Mucosa of stomach (tissue), 1 donor: Measurements from ENCODE around the gene TNS2.

Experiments used
- H3K27me3 ChIP-seq: one replicate; pipeline ENCODE4 v1.7.0; 2013; ENCODE audit warnings: mild to moderate bottlenecking, low read length; ENCODE audit not compliant: control insufficient read depth, insufficient read depth
- H3K36me3 ChIP-seq: one replicate; pipeline ENCODE4 v1.7.0; 2013; ENCODE audit warnings: low read length; ENCODE audit not compliant: control insufficient read depth, insufficient read depth
- H3K4me1 ChIP-seq: one replicate; pipeline ENCODE4 v1.7.0; 2013; ENCODE audit warnings: mild to moderate bottlenecking, low read length; ENCODE audit not compliant: control insufficient read depth, insufficient read depth
- H3K4me3 ChIP-seq: one replicate; pipeline ENCODE4 v1.7.0; 2013; ENCODE audit warnings: low read length
- H3K9ac ChIP-seq: one replicate; pipeline ENCODE4 v1.7.0; 2013; ENCODE audit warnings: mild to moderate bottlenecking, low read length, moderate library complexity
- H3K9me3 ChIP-seq: one replicate; pipeline ENCODE4 v1.7.0; 2013; ENCODE audit warnings: mild to moderate bottlenecking, low read length, moderate library complexity; ENCODE audit not compliant: control insufficient read depth
- donor health status: Pancreatic carcinoma.

TNS2 gene

DNA sequence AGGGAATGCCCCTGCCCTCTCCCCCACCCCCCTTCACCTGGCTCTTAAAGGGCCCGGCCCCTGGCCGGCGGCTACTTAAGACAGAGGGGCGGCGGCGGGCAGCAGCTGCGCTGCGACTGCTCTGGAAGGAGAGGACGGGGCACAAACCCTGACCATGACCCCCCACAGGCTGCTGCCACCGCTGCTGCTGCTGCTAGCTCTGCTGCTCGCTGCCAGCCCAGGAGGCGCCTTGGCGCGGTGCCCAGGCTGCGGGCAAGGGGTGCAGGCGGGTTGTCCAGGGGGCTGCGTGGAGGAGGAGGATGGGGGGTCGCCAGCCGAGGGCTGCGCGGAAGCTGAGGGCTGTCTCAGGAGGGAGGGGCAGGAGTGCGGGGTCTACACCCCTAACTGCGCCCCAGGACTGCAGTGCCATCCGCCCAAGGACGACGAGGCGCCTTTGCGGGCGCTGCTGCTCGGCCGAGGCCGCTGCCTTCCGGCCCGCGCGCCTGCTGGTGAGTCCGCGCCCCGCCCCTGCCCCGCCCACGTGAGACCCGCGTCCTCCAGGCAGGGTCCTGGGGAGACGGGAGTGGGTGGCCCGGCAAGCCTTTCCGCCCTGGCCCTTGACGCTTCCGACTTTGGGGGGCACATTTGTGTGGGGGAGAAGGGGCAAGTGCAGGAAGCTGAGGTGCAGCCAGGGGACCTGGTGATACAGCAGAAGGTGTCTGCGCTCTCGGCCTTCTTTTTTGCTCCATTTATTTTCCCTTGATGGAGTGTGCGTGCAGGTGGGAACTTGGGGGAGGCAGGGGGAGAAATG is 47.9 kb downstream of the TNS2 start, which contains the start of gene IGFBP6:
IGFBP6 (plus strand) TSS at position 104 of the 790 bp plus-strand sequence; CDS start at position 155, 51 bp downstream.
- Histone ChIP-seq H3K4me1 (peaks cover 32% of the 10 kb centered on the region), H3K27me3 (peaks cover 31% of the 10 kb centered on the region), H3K9ac (peak within 1 kb of the TSS; percentile 65)

DNA sequence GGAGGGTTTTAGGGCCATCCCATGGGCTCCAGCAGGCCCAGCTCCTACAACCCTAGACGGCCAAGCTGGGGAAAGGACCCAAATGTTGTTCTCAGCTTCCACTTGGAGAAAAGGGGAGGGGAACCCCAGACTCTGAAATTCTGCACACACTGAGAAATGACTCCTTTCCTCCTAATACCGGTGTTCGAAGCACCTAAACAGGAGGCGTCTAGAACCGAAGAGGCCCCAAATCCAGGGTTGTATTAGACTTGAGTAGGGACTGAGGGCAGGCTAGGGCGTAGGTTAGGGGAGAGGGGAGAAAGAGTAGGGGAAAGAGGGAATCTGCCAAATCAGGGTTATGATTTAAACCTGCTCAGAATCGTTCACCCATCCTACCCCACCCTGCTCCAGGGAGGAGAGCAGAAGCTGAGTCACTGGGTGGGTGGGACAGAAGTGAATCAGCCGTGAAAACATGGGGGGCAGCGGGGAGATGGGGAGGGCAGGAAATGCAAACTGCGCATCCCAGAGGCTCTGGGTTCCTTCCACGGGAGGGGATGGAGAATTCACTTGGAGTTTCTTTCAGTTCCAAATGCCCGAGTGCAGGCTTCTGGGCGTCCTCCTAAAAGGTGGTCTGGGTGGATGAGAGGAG is 48.6 kb downstream of the TNS2 start:
- peaks cover 31% of the 10 kb centered on the region for H3K27me3 ChIP-seq
- H3K9ac ChIP-seq, result peak overlapping the region; percentile 65
- no peaks in the 10 kb centered on the region for H3K36me3 ChIP-seq
- H3K4me3 ChIP-seq, result peak overlapping the region; percentile 4
- no peaks in the 10 kb centered on the region for H3K9me3 ChIP-seq
- H3K4me1 ChIP-seq, result peaks cover 32% of the 10 kb centered on the region

More for the DNA sequence above, 47.9 kb downstream of the TNS2 start, which contains the start of gene IGFBP6:
- Histone ChIP-seq H3K36me3 (no peaks in the 10 kb centered on the region), H3K4me3 (peak within 1 kb of the TSS; percentile 17), H3K9me3 (no peaks in the 10 kb centered on the region)

DNA sequence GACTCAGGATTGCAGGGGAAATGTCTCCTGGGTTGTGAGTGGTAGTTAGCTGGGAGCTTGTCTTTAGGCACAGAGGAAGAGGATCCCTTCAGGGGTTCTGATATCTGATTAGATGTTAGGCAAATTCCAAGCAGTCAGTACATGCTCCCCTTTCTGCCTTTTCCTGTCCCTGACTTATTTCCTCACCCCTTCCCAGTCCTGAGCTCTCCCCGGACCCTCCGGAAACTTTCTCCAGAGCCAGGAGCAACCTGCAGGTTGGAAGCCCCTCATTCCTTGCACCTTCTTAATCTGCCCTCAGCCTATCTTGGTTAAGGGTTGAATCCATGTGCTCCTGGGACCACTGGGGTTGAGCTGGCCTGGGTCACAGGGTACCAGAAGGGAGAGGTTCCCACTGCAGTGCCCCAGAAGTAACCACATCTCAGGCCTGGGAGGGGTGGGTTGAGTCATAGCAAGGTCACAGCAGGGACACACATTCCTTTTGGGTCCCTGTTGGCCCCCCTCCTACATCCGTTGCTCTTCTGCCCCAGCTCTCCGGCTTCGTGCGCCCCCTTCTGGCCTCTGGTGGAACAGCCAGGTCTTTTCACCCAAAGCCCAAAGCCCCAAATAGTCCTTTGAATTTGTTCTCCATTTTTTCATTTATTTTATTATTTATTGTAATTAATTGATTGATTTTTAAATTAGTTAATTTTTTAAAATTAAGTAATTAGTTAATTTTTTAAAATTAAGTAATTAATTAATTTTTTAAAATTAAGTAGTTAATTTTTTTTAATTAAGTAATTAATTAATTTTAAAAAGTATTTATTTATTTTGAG is 49.4 kb downstream of the TNS2 start:
- Histone ChIP-seq H3K36me3 (no peaks in the 10 kb centered on the region), H3K4me1 (peaks cover 29% of the 10 kb centered on the region), H3K4me3 (peak overlapping the region; percentile 4), H3K9me3 (no peaks in the 10 kb centered on the region), H3K9ac (no peak overlapping the region), H3K27me3 (peaks cover 31% of the 10 kb centered on the region)

DNA sequence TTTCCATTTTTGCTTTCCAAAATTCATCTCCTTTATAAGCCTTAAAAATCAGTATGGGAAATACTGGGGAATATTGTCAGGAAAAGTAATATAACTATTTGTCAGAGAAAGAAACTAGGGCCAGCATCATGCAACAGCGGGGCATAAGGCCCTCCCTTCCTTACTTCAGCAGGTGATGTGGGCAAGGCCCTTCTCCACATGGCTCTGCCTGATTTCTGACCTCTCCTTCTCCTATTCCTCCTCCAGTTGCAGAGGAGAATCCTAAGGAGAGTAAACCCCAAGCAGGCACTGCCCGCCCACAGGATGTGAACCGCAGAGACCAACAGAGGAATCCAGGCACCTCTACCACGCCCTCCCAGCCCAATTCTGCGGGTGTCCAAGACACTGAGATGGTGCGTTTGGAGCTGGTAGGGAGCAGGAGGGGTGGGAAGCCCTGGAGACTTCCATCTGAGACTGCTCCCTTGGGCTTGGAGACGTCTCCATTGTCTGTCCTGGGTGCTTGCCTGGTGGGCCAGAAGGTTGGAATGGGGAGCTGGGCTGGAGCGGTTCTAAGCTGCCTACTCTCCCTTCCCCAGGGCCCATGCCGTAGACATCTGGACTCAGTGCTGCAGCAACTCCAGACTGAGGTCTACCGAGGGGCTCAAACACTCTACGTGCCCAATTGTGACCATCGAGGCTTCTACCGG is 50.7 kb downstream of the TNS2 start:
- H3K4me1 ChIP-seq, result peaks cover 28% of the 10 kb centered on the region
- H3K36me3 ChIP-seq, result no peaks in the 10 kb centered on the region
- no peak overlapping the region for H3K4me3 ChIP-seq
- peaks cover 31% of the 10 kb centered on the region for H3K27me3 ChIP-seq
- no peak overlapping the region for H3K9ac ChIP-seq
- H3K9me3 ChIP-seq, result no peaks in the 10 kb centered on the region

DNA sequence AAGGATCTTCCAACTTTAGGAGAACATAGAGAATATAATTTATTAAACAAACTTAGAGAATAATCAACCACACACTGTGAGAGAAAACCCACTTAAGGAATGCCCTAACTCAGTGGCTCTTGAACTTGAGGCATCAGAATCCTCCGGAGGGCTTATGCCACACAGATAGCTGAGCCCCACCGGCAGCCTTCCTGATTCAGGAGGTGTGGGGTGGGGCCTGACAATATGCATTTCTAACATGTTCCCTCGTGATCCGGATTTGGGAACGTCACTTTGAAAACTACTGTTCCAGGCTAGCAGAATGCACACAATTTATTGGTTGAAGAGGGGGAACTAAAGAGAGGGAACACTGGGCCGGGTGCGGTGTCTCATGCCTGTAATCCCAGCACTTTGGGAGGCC is 51.4 kb downstream of the TNS2 start:
- Histone ChIP-seq H3K27me3 (peaks cover 28% of the 10 kb centered on the region), H3K36me3 (no peaks in the 10 kb centered on the region), H3K9ac (no peak overlapping the region), H3K4me1 (peaks cover 26% of the 10 kb centered on the region), H3K9me3 (no peaks in the 10 kb centered on the region), H3K4me3 (no peak overlapping the region)

DNA sequence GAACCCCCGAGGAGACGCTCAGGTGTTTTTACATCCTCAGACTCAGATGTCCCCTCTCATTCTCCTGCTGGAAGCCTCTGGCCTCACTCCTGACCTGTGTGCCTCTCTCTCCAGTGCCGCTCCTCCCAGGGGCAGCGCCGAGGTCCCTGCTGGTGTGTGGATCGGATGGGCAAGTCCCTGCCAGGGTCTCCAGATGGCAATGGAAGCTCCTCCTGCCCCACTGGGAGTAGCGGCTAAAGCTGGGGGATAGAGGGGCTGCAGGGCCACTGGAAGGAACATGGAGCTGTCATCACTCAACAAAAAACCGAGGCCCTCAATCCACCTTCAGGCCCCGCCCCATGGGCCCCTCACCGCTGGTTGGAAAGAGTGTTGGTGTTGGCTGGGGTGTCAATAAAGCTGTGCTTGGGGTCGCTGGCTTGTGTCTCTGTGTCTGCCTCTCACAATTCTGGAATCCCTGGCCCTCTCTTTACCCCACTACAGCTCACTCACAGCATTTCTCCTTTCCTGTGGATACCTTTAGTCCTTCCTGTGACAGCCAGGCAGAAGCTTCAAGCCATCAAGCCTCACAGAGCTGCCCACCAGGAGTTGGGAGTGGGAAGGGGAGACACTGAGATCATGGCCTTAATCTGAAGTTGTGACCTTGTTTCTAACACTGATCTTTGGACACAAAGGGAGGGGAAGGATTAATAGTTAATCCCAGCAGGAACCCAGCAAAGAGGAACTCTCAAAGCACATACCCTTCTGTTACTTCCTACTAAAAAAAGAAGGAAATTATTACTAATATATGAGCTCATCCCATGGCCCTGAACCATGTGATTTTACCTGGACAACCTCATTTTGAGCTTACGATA is 52.3 kb downstream of the TNS2 start:
- no peak overlapping the region for H3K9ac ChIP-seq
- no peak overlapping the region for H3K4me3 ChIP-seq
- peaks cover 19% of the 10 kb centered on the region for H3K4me1 ChIP-seq

DNA sequence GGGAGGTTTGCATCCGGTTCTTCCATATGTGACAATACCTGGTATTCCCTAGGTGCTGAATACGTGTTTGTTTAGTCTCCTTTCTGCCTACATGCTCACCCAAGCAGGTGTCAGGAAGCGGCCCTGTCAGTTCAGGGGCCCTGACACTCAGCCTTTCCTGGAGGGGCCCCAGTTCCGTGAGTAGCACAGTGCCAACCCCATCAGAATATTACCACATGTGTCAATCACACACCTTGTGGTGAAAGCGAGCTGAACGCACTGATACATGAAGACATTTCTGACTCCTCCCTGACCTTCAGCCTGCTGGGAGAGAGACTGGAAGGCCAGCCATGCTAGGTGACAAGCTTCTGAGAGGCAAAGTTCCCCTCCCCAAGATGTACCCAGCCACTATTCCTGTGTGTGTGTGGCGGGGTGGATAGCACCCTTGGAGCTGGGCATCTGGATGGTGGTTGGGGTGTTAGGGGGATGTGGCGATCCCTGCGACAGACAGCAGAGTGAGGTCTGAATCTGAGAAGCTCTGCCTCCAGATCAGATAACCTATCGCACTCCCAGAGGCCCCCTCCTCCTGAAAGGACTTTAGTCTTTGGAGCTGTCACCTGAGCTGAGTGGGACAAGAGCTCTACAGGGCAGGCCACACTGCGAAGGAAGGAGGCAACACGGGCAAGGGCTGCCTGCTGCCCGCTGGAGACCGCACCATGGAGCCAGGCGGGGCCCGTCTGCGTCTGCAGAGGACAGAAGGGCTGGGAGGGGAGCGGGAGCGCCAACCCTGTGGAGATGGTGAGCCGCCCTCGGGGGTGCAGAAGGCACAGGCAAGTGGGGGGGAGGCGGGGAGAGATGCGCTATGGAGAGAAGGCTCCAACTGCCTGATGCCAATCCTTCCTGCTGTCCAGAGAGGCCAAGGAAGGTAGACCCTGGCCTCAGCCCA is 53.3 kb downstream of the TNS2 start, which contains the start of gene SOAT2:
SOAT2 (plus strand) TSS at position 604 of the 925 bp plus-strand sequence; CDS start at position 696, 92 bp downstream.
- Histone ChIP-seq H3K9ac (no peak within 1 kb of the TSS), H3K9me3 (no peaks in the 10 kb centered on the region), H3K4me3 (no peak within 1 kb of the TSS), H3K27me3 (peaks cover 14% of the 10 kb centered on the region), H3K36me3 (no peaks in the 10 kb centered on the region), H3K4me1 (peaks cover 13% of the 10 kb centered on the region)

More for the DNA sequence above, 52.3 kb downstream of the TNS2 start:
- Histone ChIP-seq H3K36me3 (no peaks in the 10 kb centered on the region), H3K9me3 (no peaks in the 10 kb centered on the region), H3K27me3 (peaks cover 20% of the 10 kb centered on the region)

DNA sequence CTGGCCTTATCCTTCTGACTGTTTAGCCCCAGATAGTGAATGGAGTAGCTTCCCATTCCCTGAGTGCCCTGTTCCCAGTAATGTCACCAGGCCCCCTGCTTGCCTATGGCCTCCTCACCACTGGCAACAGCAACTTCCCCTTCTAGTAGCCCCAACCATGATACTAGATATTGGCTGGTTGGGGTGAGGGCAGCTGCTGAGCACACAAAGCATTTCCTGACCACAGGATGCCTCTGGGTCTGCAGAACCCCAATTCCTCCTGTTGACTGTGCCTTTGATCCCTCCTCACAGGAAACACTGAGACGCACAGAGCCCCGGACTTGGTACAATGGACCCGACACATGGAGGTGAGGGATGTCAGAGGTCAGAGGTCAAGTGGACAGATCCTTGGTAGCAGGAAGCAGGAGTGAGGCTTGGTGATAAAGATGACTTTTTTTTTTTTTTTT is 54.0 kb downstream of the TNS2 start:
- H3K9ac ChIP-seq, result no peak overlapping the region
- no peak overlapping the region for H3K4me3 ChIP-seq
- H3K36me3 ChIP-seq, result no peaks in the 10 kb centered on the region
- H3K27me3 ChIP-seq, result peaks cover 6% of the 10 kb centered on the region
- peaks cover 6% of the 10 kb centered on the region for H3K4me1 ChIP-seq
- H3K9me3 ChIP-seq, result no peaks in the 10 kb centered on the region

DNA sequence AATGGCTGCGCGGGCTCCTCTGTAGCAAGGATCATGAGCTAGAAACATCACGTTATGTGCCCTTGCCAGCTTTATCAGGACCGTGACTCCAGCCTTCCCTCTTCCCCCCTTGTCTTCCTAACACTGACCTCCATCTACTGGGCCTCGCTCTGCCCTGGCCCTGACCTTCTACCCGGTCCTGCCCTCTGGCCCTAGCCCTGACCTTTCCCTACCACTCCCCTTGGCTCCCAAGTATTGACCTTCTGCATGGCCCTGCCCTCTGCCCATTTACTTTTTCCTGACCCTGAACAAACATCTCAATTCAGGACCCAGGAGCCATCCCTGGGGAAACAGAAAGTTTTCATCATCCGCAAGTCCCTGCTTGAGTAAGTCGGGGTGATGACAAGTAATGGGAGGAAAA is 55.4 kb downstream of the TNS2 start:
- Histone ChIP-seq H3K4me1 (no peaks in the 10 kb centered on the region), H3K27me3 (peaks cover 3% of the 10 kb centered on the region), H3K9me3 (no peaks in the 10 kb centered on the region), H3K9ac (no peak overlapping the region), H3K4me3 (no peak overlapping the region), H3K36me3 (no peaks in the 10 kb centered on the region)

DNA sequence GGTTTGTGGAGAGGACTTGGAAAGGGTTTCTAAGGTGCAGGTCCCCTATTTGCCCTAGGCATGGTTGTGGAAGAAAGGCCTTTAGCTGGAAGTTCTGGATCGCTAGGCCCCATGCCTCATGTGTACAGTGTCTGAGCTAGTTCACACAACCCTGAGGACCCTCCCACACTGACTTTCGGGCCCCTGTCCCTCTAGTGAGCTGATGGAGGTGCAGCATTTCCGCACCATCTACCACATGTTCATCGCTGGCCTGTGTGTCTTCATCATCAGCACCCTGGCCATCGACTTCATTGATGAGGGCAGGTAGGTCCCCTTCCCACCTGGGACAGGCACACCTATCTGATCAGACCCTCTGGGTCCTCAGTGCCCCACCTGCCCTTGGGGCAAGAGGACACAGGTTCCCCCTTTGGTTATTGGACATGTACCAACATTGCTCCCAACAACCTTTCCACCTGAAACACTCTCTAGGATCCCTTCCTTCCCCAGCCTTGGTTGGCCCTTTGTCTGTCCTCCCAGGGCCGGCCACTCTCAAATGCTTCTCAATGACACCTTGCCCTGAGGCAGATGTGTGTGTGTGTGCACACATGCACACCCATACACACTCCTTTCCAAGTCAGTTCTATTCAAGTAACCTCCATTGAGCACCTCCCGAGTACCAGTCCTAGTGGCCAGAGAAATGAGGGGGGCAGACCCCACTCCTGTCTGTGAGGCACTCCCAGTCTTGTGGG is 56.0 kb downstream of the TNS2 start:
- Histone ChIP-seq H3K27me3 (peaks cover 3% of the 10 kb centered on the region), H3K9ac (no peak overlapping the region), H3K4me1 (no peaks in the 10 kb centered on the region), H3K4me3 (no peak overlapping the region), H3K9me3 (no peaks in the 10 kb centered on the region), H3K36me3 (no peaks in the 10 kb centered on the region)
